Stimulated activated CD4-positive, alpha-beta T cell treated with anti-CD3 and anti-CD28 coated beads, Interleukin-2, amount 100 ng/mL, for 24 hours (primary cell): ENCODE results near the gene SIVA1.
A peak's percentile ranks its signal among the peaks of the same experiment; 100 is the strongest.

ENCODE experiments used
- DNase-seq, 2 donors: peaks; one replicate each; pipeline ENCODE4 v3.0.0-alpha.2; 2020

Gene SIVA1

GRCh38 chr14:104785708-104786080 is 32.7 kb downstream of the SIVA1 start:
- no peak for DNase-seq

DNA sequence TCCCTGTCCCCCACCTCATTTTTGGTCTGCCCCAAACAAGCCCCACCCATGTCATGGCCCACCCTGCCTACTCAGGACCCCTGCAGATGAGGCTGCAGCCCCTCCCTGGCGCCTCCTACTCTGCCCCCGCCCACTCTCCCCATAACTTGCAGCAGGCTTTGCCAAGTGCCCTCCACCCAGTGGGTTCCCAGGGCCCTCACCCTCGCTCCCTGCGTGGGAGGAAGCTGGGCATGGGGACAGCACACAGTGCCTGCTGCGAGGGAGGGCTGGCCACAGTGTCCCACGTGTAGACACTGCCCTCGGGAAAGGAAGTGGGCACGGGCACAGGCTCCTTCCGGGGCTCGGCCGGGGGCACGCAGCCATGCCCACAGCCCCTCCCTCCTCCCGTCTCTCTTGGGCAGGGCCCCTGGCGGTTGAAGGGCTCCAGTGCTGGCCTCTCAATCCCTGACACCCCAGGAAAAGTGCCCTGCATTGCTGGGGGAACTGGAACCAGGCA is 33.2 kb downstream of the SIVA1 start:
- DNase-seq, result no peak

DNA sequence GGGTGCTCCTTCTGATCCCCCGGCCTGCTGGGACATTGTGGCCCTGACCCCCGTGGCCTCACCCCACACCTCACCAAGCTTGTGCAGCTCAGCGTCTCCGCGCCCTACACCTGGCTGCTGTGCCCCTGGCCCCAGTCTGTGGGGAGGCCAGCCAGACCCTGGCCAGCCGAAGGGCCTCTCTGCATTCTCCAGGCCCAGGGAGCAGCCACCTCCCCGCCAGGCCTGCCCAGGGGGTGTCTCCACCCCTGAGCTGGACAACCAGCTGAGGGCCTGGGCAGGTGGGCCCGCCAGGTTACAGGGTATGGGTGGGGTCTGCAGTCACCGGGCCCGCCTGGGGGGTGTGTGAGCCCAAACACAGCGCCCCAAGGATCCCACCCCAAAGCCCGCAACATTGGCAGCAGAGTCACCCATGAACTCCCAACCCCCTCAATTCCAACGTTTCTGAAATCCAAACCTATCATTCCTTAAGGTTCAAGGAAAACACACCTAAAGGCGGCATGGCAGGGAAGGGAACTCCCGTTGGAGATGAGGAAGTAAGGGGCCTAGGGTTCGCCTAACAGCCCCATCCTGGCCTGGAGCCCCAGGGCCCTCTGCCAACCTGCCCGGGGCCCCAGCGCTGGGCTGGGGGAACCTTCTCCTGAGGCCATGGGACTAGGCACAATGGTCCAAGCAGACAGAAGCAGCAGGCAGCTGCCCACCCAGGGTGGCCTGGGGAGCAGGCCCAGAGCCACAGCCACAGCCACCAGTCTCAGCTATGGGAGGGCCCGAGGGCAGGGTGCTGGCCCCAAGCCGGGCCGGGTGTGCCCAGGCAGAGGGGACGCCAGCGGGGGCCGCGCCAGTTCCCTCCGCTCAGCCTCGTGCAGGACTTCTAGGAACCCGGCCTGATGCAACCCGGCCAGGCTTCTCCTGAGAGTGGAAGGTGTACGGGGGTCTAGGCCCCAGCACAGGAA is 34.1 kb downstream of the SIVA1 start:
- DNase-seq, result no peak

DNA sequence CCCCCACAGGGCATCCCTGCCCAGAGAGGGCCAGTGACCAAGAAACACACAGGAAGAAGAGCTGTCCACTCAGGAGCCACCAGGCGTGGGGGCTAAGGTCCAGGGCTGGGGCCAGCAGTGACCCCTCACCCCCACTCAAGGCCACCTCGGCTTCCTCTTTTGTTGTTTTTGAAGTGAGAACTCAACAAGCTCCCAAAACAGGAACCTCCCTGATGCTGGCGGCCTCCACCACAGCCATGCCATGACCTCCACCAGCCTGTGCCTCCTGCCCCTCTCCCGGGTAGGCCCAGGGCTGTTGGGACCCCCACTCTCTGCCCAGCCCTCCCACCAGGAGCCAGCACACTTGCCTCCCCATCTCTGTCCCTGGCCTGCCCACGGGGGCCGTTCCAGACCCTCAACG is 34.8 kb downstream of the SIVA1 start:
- DNase-seq, result no peak

DNA sequence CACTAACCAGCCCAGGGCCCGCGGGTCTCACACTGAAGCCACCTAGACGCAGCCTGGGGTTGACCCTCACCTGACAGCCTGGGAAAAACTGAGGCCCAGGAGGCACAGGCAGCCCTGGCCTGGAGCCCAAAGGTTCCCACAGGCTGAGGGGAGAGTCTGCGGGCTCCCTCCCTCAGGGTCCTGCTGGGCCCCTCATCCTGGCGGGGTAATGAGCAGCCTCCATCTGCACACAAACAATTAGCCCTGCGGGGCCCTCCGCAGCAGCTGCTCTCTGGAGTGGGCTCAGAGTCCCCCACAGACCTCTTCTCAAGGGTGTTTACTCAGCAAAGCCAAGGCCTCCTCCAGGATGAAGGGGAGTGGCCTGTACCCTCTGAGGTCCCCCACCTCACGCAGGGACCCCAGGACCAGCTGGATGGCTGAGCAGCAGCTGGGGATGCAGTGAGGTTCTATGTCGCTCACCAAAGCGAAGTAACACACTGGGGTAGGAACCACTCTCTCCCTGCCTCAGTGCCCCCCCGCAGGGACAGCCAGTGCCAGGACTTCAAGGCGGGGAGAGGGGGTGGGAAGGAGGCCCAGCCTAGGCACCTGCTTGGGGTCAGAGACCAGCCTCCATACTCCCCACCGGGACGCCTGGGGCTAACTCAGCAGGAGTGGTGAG is 35.3 kb downstream of the SIVA1 start:
- no peak for DNase-seq

- DNase-seq, result no peak
These were observed 36.1 kb downstream of the SIVA1 start for GRCh38 chr14:104788873-104789663.

DNA sequence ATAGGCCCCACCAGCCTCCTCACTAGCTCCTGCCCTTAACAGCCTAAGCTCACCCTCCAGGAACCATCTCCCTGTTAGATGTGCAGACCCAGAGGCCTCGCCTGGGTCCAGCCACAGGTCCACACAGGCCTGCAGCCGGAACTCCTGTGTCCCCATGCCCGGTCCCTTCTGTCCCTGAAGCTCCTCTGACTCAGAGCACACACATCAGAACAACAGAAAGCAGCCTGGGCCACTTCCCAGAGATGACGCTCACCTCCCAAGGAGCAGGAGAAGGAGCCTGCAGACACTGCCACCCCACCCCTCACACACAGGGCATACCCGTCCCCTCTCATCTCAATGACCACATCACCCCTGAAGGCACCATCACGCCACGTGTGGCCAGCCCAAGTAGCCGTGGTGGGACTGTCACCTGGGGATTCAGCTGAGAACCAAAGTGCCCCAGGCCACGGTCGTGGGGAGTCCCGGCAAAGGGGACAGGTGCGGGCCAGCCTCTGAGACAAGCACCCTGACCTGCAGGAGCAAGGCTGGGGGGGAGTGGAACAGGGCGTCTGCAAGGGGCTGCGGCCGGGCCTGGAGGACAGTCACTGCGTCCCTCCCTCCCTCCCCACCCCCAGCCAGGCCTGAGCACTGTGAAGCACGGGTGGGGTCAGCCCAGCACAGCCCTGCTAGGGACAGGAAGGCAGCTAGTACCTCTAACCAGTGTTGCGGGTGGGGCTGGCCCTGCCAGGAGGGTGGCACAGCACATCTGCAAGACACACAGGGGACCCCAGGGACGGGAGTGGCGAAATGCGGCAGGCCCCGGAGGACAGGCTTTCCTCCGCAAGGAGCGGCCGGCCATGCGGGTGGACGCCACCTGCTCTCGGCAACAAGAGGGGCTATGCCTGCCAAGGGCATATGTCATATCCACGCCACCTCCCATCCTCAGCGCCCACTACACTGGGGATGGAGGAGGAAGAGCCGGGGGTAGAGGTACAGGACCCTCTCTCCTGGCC is 37.1 kb downstream of the SIVA1 start:
- DNase-seq, result no peak

GRCh38 chr14:104791425-104791824 is 38.5 kb downstream of the SIVA1 start:
- no peak for DNase-seq

DNA sequence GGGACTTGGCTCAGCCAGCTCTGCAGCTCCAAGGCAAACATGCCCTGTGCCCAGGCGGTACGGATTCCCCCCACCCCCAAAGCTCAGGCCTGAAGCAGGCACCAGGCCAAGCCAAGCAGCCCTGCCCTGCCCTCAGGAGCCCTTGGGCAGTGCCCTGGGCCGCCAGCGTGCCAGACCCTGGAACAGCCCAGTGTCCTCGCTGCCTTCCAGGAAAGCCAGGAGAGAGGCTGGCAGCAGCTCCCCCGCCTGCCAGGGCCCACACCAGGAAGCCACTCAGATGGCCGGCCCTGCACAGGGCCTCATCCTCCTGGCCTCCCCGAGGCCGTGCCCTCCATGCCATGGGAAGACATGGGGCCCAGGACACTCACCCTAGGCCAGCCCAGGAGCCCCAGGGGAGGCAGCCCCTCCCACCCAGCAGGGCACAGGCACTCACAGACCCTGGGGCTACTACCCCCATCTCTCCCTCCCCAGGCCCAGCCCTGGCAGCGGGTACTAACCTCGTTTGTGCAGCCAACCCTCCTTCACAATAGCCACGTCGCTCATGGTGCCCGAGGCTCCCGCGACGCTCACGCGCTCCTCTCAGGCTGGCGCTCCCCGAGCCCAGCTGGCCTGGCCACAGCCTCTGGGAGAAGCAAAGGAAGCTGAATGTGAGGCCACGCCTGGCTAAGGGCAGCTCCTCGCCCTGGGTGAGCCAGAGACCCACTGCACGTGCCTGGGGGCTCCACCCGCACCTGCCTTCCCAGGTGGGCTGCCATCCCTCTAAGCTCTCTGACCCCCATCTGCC is 39.3 kb downstream of the SIVA1 start:
- DNase-seq, result no peak

- no peak for DNase-seq
These were observed 40.2 kb downstream of the SIVA1 start for GRCh38 chr14:104792945-104793702.

- DNase-seq, result no peak
These were observed 40.7 kb downstream of the SIVA1 start for GRCh38 chr14:104793703-104793959.

DNA sequence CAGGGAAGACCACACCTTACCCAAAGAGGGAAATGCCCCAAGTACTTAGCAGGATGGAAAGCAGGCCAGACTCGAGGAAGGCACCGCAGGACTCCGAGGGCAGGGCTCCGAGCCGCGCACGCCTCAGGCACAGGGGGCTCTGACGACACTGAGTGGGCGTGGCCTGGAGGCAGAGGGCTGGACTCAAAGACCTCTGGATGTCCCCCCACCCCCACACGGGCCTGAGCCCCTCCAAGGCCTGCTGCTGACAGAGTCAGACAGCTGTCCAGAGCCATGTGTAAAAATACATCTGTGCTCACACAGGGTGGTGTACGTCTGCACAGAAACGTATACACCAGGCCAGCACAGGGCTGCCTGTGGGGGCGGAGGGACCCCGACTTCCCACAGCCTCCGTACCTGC is 41.2 kb downstream of the SIVA1 start:
- DNase-seq, result peak in 1 of 2 donors; percentile 74

- no peak for DNase-seq
These were observed 41.7 kb downstream of the SIVA1 start for GRCh38 chr14:104794631-104794992.

DNA sequence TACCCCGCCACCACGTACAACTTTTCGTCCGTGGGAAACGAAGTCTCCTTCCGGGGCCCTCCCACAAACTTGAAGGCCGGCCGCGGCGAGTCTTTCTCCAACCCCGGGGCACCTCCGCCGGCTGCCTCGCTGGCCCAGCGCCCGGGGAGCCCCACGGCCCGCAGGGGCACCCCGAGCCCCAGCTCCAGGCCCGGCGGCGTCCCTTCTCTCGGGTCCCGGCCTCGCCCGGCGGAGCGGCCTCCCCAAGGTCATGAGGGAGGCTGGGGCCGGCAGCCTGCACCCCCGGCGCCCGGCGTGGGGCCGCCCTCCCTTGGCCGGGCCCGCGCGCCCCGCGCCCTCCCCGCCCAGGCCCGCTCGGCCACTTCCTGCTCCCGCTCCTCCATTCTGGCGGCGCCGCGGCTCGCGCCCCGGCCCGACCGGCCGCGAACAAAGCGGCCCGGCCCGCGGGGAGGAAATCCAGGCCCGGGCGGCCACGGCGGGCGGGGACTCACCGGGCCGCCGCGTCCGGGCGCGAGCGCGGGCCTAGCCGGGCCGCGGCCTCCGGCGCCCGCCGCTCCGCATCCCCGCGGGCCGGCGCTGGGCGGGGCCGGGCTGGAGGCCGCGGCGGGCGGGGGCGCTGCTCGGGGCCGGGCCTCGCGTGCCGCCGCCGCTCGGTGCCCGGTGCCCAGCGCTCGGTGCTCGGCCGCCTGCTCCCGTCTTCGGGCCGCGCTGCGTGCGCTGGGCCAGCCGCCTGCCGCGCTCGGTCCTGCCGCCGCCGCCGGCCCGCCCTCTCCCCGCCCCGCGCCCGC is 42.2 kb downstream of the SIVA1 start, which contains the start of gene AKT1:
Gene AKT1, minus strand, starts transcription at position 756 of the 788 bp plus-strand sequence. CDS start 3,105 bp downstream, outside the sequence.
- peak in 1 of 2 donors; percentile 38 for DNase-seq

DNA sequence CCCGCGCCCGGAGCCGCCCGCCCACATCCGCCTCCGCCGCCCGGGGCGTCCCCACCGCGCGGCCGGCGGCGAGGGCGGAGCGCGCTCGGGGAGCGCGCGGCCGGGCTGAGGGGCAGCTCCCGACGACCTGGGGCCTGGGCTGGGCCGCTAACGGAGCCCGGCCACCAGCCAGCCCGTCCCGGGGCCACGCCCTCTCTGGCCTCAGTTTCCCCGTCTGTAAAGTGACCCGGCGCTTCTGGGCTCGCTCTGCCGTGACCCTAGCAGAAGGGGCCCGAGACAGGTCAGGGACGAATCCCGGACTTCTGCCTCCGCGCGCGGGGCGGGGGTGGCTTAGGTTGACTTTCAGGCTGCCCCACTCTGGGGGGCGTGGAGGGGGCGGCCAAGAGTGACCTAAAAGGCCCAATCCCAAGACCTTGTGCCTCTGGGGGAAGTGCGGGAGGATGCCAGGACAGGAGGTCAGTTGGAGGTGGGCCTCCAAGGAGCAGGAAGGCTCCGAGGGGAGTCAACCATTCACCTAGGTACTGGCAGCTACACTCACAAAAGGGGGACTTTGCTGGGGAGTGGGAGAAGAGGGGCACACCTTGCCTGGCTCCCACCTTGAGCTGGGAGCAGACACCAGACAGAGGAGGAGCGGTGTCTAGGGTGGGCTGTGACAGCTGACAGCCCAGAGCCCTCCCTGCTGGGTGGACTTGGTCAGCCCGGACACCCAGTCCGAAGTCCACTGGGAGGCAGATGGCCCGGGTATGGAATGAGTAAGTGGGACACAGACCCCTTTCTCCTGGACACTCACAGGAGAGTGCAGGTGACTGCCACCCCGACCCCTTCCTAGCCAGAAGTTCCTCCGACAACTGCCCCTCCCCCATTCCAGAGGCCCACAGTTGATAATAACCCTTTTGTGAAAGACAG is 43.1 kb downstream of the SIVA1 start:
- DNase-seq, result peak; percentile 60 to 74

- DNase-seq, result no peak
These were observed 43.7 kb downstream of the SIVA1 start for GRCh38 chr14:104796687-104797081.

DNA sequence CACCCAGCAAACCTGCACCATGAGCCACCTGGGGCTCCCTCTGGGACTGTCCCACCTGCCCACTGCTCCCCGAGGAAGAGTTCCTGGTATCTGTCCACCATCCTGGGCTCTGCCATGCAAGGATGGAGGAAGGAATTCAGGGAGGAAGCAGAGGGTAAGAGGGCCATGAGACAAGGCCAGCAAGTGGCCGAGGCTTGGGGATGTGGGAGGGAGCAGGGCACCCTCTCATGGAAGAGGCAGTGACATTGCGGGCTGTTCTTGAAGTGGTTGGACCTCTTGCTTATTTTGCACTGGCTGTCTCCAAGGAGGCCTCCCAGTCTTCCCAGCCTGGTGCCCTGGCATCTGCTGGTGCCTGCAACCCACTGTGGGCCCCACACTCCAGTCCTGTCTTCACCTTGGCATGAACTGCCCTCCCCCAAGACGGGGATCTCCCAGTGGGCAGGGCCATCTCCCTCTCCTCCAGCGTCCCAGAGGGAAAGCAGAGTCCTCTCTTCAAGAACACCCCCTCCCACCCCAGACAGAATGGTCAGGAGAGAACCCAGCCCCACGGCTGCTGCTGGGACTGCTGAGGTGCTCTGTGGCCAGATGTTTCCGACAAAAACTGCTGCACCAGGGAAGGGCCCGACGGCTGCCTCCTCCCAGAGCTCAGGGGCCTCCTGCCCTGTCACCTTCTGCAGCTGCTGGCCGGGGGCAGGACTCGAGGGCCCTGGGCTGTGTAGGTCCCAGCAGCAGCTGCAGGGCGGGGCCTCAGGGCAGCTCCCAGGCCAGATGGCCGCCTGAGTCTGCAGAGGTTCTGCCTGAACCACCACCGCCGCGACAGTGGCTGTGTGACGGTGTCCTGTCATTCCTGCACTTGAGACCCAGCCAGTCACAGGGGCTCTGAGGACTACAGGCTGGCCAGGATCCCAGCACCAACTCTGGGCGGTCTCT is 44.4 kb downstream of the SIVA1 start:
- no peak for DNase-seq
